ENCODE results near the gene MPV17L. TPM values are rescaled to one million over a fixed set of nuclear protein-coding genes. Genes with fewer than 3 reads are reported as not detected.

The MPV17L gene
- polyA plus RNA-seq, 2 of the 4 experiments (the other 2 are of a cell fraction): 3.7 to 5.8 TPM

- Histone ChIP-seq H3K4me3 (peak within 1 kb of the TSS; percentile 73), H3K4me2 (peak within 1 kb of the TSS; percentile 91), H3K27ac (peak within 1 kb of the TSS; percentile 74 to 91), H3K4me1 (peaks cover 39% of the 10 kb centered on the region), H3K9me3 (no peaks in the 10 kb centered on the region)
- FAIRE-seq (no peak), ATAC-seq (peak; percentile 93 to 96), DNase-seq (ENCODE audit: low read depth in 1 of 2, low spot score in 1 of 2) (peak; percentile 77)
- ChIA-PET CTCF (interaction anchor here (1.0 to 12.8 kb wide), 3 partner anchors 35 to 116 kb away, joined by 3 to 112 read pairs (median 3); no protein-coding TSS in a partner anchor), POLR2A (interaction anchor here (0.5 to 1.1 kb wide), 2 partner anchors 9 to 149 kb away, joined by 3 to 4 read pairs; no protein-coding TSS in a partner anchor)
- 2% methylated on average over 16 of the region's 63 CpGs for WGBS (ENCODE audit: missing lambda C conversion rate)
- TF ChIP-seq MAFK (IDR thresholded peaks at IDR 0.05; ENCODE audit: partially characterized antibody) (no peak), CHD2 (IDR thresholded peaks at IDR 0.05; ENCODE audit: low read length, partially characterized antibody) (no peak), EP300 (IDR thresholded peaks at IDR 0.05) (no peak), ZSCAN20 (CRISPR knock-in tag; IDR thresholded peaks at IDR 0.05) (no peak), KDM5A (IDR thresholded peaks at IDR 0.05) (no peak), BCL3 (IDR thresholded peaks at IDR 0.05) (0 out of 3 replicates have a peak, but pooled peaks have one; percentile 51), HOXB5 (CRISPR knock-in tag; IDR thresholded peaks at IDR 0.05) (no peak), ESRRA (IDR thresholded peaks at IDR 0.05; ENCODE audit: borderline replicate concordance, low read length) (no peak), HEYL (CRISPR knock-in tag; IDR thresholded peaks at IDR 0.05) (no peak), PHF8 (IDR thresholded peaks at IDR 0.05; ENCODE audit: borderline replicate concordance, low read depth) (peak; percentile 24; the same call in 1 of the 2 replicates), RARB (CRISPR knock-in tag; IDR thresholded peaks at IDR 0.05) (no peak), HES2 (IDR thresholded peaks at IDR 0.05) (no peak), GATA3 (IDR thresholded peaks at IDR 0.05; ENCODE audit: borderline replicate concordance) (no peak), RCOR1 (IDR thresholded peaks at IDR 0.05; ENCODE audit: low read depth, low read length) (no peak), ZNF302 (CRISPR knock-in tag; IDR thresholded peaks at IDR 0.05) (no peak), TFCP2L1 (CRISPR knock-in tag; IDR thresholded peaks at IDR 0.05) (no peak), MYC (IDR thresholded peaks at IDR 0.05; ENCODE audit: borderline replicate concordance, low read length) (no peak), CBX2 (IDR thresholded peaks at IDR 0.05; ENCODE audit: borderline replicate concordance, low read depth) (no peak), EHMT2 (IDR thresholded peaks at IDR 0.05; ENCODE audit: low read depth) (no peak), RAD21 (conservative IDR thresholded peaks at IDR 0.05 in 1 of 2, IDR thresholded peaks at IDR 0.05 in 1 of 2) (no peak; a peak in 2 of 5 replicates), RNF2 (IDR thresholded peaks at IDR 0.05; ENCODE audit: borderline replicate concordance, low read depth) (no peak), NR3C1 (IDR thresholded peaks at IDR 0.05) (no peak), USF2 (IDR thresholded peaks at IDR 0.05) (no peak), TP53 (CRISPR knock-in tag; IDR thresholded peaks at IDR 0.05) (no peak), MAX (IDR thresholded peaks at IDR 0.05) (peak; percentile 11; the same call in 1 of the 2 replicates), NFE2L2 (conservative IDR thresholded peaks at IDR 0.05; ENCODE audit: low read length) (no peak), FOSB (CRISPR knock-in tag; IDR thresholded peaks at IDR 0.05) (no peak), JUN (IDR thresholded peaks at IDR 0.05) (peak in 1 of 2 experiments; percentile 31; a peak in 2 of 5 replicates), CEBPB (IDR thresholded peaks at IDR 0.05) (no peak), REST (IDR thresholded peaks at IDR 0.05) (0 out of 2 replicates have a peak, but pooled peaks have one; percentile 5), HDAC2 (IDR thresholded peaks at IDR 0.05) (peak; percentile 85; the same call in 1 of the 2 replicates), HOXA7 (CRISPR knock-in tag; IDR thresholded peaks at IDR 0.05) (no peak), FOXS1 (CRISPR knock-in tag; IDR thresholded peaks at IDR 0.05) (no peak)
Observed at GRCh38 chr16:15434425-15435215, 39.1 kb downstream of the MPV17L start, which contains the start of gene BMERB1. Gene BMERB1, plus strand, starts transcription at chr16:15434588. Its CDS starts 66 bp downstream, at chr16:15434654.

Measured in A549 (cell line).